ENCODE measurements around the gene GNPTAB. TPM values are rescaled to one million over a fixed set of nuclear protein-coding genes. Genes with fewer than 3 reads are reported as not detected.
A peak's percentile ranks its signal among the peaks of the same experiment; 100 is the strongest.

Gene GNPTAB
- total and polyA plus RNA-seq, 2 of the 8 experiments (the other 6 are each of a cell fraction or from before 2014, with no cell fraction given), result 21.5 to 51.3 TPM

GRCh38 chr12:101828463-101829196, 2.1 kb downstream of the GNPTAB start:
- no peaks in the 10 kb centered on the region for H3K9me3 ChIP-seq (ENCODE audit: insufficient read depth in 2 of 2, low read depth in 1 of 2, low read length in 1 of 2)
- H3K27me3 ChIP-seq (replicated peaks in 1 of 4; ENCODE audit: control insufficient read depth in 3 of 4, extremely low read depth in 1 of 4, insufficient read depth in 3 of 4, low read length in 3 of 4), result no peaks in the 10 kb centered on the region
- POLR2A ChIA-PET (ENCODE audit: partially characterized antibody), result interaction anchor here (0.6 to 1.6 kb wide), 5 partner anchors 15 to 83 kb away, joined by 3 to 5 read pairs (median 3); no protein-coding TSS in a partner anchor
- no peak overlapping the region for H2BK20ac ChIP-seq (ENCODE audit: low read length)
- no peak overlapping the region for H2BK15ac ChIP-seq (ENCODE audit: low read length)
- H2AFZ ChIP-seq (ENCODE audit: low read length), result no peak overlapping the region
- peak overlapping the region; percentile 17 to 59; a peak in 2 of 4 replicates for H3K4me2 ChIP-seq (ENCODE audit: insufficient read depth in 1 of 2, low read depth in 2 of 2, low read length in 2 of 2)
- H3K23ac ChIP-seq (ENCODE audit: insufficient read length), result no peak overlapping the region
- H3K18ac ChIP-seq (ENCODE audit: extremely low read depth, low read length), result no peak overlapping the region
- no peaks in the 10 kb centered on the region; a peak in 1 of 8 replicates for H3K36me3 ChIP-seq (ENCODE audit: control insufficient read depth in 2 of 4, insufficient read depth in 4 of 4, low read length in 3 of 4)
- H3K14ac ChIP-seq (ENCODE audit: insufficient read length), result no peak overlapping the region
- peak overlapping the region in 2 of 4 experiments; percentile 8 to 96; a peak in 2 of 8 replicates for H3K4me3 ChIP-seq (ENCODE audit: extremely low read depth in 1 of 4, insufficient read depth in 2 of 4, low read depth in 3 of 4, low read length in 4 of 4)
- no peak overlapping the region for H4K5ac ChIP-seq (ENCODE audit: insufficient read length, low read depth, low read length)
- H4K20me1 ChIP-seq (replicated peaks in 1 of 2; ENCODE audit: control insufficient read depth in 1 of 2, insufficient read depth in 2 of 2, low read length in 2 of 2), result peaks cover 0 to 1% of the 10 kb centered on the region in 2 experiments
- peaks cover 3 to 22% (median 12%) of the 10 kb centered on the region in 4 experiments; a peak in 5 of 7 replicates for H3K4me1 ChIP-seq (replicated peaks in 1 of 4; ENCODE audit: control insufficient read depth in 3 of 4, insufficient read depth in 4 of 4, low read length in 3 of 4)
- no peak overlapping the region for H2BK120ac ChIP-seq (replicated peaks; ENCODE audit: low read depth, low read length)
- no peak overlapping the region for H3K4ac ChIP-seq (replicated peaks; ENCODE audit: insufficient read length, low read depth, low read length)
- no peak overlapping the region for H3K9ac ChIP-seq (replicated peaks in 1 of 4; ENCODE audit: extremely low read depth in 1 of 4, low read depth in 3 of 4, low read length in 3 of 4)
- no peak overlapping the region for H4K91ac ChIP-seq (replicated peaks; ENCODE audit: insufficient read length, low read length)
- WGBS, 2 experiments (ENCODE audit: extremely low coverage in 1 of 2, insufficient coverage in 1 of 2, insufficient read length in 1 of 2, insufficient replicate concordance in 2 of 2, low coverage in 1 of 2, low lambda C conversion rate in 2 of 2, missing lambda C conversion rate in 1 of 2), result 94% methylated on average over 6 of the region's 6 CpGs; no CpG with 5 or more reads in 1 of the 2 experiments
- no peak overlapping the region for H2AK5ac ChIP-seq (ENCODE audit: low read depth, low read length)
- H3K23me2 ChIP-seq (ENCODE audit: low read depth, low read length), result peaks cover 9% of the 10 kb centered on the region
- no peak overlapping the region for H2BK12ac ChIP-seq (ENCODE audit: low read depth, low read length)
- CTCF ChIA-PET (ENCODE audit: partially characterized antibody), result interaction anchor here (0.5 to 12.7 kb wide), 14 partner anchors 7 to 1547 kb away, joined by 3 to 190 read pairs (median 9); partner anchors contain the start of genes NUP37 and PARPBP
- TF ChIP-seq YY1 (IDR thresholded peaks at IDR 0.05; ENCODE audit: low read depth, low read length) (no peak), CEBPB (IDR thresholded peaks at IDR 0.05; ENCODE audit: low read depth, low read length) (0 out of 2 replicates have a peak, but pooled peaks have one; percentile 16), ZNF274 (IDR thresholded peaks at IDR 0.05; ENCODE audit: borderline replicate concordance, extremely low read depth, low read length) (no peak)
- DNase-seq (ENCODE audit: low read depth in 1 of 2, low spot score in 2 of 2) (no peak), FAIRE-seq (no peak)
- no peaks in the 10 kb centered on the region for H3K79me1 ChIP-seq (ENCODE audit: low read depth, low read length)
- H4K8ac ChIP-seq (ENCODE audit: extremely low read depth, insufficient read depth, low read length), result no peak overlapping the region
- H3K79me2 ChIP-seq (ENCODE audit: control insufficient read depth in 1 of 2, insufficient read depth in 2 of 2, low read length in 2 of 2), result peaks cover 3 to 62% of the 10 kb centered on the region in 2 experiments; a peak in 3 of 4 replicates
- no peak overlapping the region for H3K56ac ChIP-seq (replicated peaks; ENCODE audit: insufficient read length, low read depth, low read length)
- H3K27ac ChIP-seq (ENCODE audit: low read depth, low read length), result no peak overlapping the region
- H2BK5ac ChIP-seq (ENCODE audit: low read depth, low read length), result no peak overlapping the region
